HG03432 (cell line): ENCODE data around the gene WIZ.
A peak's percentile ranks its signal among the peaks of the same experiment; 100 is the strongest.
"Not testable (repeated sequence)": the region's sequence is repeated elsewhere in the genome, so short reads cannot be mapped to it uniquely, and the experiment has no call there.

Experiments
- ATAC-seq: cut with Tn5 transposase; IDR thresholded peaks from one replicate; pipeline ENCODE4 v1.9.1; 2021; ENCODE audit warnings: mild to moderate bottlenecking, moderate library complexity; ENCODE audit not compliant: unreplicated experiment

The WIZ gene

DNA sequence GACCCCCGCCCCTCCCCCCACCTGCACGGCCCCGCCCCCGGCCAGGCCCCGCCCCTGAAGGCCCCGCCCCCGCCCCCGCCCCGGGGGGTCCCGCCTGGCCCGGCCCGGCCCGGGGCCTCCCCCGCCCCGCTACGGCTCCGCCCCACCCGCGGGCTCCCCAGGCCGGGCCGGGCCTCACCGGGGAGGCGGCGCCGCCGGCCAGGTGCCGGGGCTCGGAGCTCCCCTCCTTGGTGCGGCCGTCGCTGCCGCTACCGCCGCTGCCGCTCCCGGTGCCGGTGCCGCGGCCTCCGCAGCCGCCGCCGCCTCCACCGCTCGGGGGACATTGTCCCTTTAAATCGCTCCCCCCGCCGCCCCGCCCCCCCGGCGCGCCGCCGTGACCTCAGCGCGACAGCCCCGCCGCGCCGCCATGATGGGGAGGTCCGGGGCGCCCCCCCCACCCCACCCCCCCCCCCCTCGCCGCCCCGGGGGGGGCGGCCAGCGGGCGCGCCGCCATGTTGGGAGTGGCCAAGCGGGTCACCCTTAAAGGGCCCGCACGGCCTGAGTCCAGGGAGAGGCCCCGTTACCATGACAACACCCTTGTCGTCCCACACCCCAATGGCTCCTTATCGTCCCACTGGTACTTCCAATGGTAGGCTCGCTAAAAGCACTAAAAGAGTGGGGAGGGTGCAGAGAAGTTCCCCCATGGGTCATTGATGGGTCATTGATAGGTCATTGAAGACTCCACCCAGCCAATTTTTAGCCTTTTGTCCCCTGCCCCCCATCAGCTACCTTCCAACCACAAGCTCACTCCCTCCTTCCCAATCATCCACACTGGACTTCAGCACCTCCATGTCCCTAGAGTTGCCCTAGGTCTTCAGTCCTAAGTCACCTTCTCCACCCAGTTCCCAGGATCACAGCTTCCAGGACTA, at the start of gene WIZ:
Gene WIZ (minus strand): TSS at position 337 of the 908 bp plus-strand sequence. CDS start 1,649 bp downstream, outside the sequence.
- peak; percentile 59 for ATAC-seq

GRCh38 chr19:15498910-15499309, 49.2 kb upstream of the WIZ start:
- no peak for ATAC-seq

- no peak for ATAC-seq
These were observed 48.6 kb upstream of the WIZ start for GRCh38 chr19:15498156-15498858.

DNA sequence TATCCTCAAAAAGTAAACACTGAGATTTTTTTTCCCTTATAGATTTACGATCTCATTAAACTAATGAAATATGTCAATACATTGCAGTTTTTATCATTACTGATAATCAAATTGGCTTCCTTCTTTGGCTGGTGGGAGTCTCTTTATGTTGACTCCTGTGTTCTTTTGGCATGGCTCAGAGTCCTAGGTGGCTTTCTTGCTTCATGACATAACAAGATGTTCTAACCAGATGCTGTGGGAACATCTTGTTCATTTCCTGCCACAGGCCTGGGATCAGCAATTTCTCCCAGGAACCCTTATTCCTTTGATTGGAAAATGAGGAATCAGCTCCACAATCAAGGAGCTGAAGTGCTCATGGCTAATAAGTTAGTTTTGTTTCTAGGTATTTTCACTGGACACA, 45.4 kb upstream of the WIZ start:
- ATAC-seq, result no peak

DNA sequence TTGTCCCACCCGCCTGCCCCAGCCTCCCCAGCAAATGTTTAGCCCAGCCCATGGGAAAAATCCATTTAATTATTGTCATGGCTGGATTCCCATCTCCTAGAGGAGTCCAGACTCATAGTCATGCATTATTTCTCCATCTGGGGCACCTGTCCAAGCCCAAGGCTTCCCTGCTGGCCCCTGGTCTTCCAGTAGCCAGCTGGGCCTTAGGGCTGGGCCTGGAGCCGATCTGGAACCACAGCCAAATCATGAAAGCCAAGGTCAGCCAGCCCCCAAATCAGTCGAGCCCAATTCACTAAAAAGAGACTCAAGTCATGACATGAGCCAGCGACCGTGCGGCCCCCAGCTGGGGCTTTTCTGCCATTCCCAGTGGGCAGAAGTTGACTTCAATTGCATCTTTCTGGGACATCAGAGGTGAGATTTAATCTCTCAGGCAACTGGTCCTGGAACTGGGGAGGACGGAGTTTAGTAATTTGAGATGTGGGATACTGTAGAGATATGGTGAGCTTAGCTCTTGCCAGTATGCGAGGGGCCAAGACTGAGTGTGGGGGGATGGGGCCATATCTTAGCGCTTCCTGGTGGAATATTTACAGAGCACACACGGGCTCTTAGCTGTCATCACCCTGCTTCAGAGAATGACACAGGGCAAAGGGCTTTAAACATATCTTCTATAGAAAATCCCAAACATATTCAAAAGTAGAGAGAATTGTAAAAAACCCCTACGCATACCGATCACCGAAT, 38.9 kb upstream of the WIZ start:
- no peak for ATAC-seq

- ATAC-seq, result no peak
These were observed 37.3 kb upstream of the WIZ start for GRCh38 chr19:15487038-15487437.

GRCh38 chr19:15485768-15486167, 36.0 kb upstream of the WIZ start:
- not testable (repeated sequence) for ATAC-seq

GRCh38 chr19:15480996-15481395, 31.2 kb upstream of the WIZ start:
- not testable (repeated sequence) for ATAC-seq

GRCh38 chr19:15479391-15480345, 29.9 kb upstream of the WIZ start, which contains the start of gene PGLYRP2:
TSS of gene PGLYRP2 (minus strand) at chr19:15479501. CDS start at chr19:15479371, 130 bp downstream.
- ATAC-seq, result no peak

DNA sequence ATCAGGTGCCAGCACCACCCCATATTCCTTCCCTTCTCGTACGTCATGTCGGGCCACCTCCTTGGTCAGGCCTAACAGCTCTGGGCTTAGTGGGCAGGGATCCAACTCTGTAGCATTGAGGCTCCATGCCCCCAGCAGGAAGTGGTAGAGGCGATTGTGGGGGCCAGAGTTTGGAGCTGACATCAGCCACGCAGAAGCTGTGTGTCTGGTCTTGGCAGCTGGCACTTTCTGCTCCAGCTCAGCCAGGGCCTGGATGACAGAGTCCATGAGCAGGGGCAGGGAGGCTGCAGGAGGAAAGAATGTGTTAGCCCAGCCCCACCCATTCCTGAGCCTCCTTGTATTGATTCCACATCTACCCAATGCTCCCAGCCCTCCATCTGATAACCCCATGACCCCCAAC, 26.6 kb upstream of the WIZ start:
- ATAC-seq, result no peak

- ATAC-seq, result no peak
These were observed 25.9 kb upstream of the WIZ start for GRCh38 chr19:15475611-15476010.

GRCh38 chr19:15475169-15475568, 25.4 kb upstream of the WIZ start:
- no peak for ATAC-seq

- not testable (repeated sequence) for ATAC-seq
These were observed 24.1 kb upstream of the WIZ start for GRCh38 chr19:15473821-15474220.

- ATAC-seq, result no peak
These were observed 21.9 kb upstream of the WIZ start for GRCh38 chr19:15471639-15472101.

GRCh38 chr19:15469513-15470297, 19.9 kb upstream of the WIZ start:
- no peak for ATAC-seq

DNA sequence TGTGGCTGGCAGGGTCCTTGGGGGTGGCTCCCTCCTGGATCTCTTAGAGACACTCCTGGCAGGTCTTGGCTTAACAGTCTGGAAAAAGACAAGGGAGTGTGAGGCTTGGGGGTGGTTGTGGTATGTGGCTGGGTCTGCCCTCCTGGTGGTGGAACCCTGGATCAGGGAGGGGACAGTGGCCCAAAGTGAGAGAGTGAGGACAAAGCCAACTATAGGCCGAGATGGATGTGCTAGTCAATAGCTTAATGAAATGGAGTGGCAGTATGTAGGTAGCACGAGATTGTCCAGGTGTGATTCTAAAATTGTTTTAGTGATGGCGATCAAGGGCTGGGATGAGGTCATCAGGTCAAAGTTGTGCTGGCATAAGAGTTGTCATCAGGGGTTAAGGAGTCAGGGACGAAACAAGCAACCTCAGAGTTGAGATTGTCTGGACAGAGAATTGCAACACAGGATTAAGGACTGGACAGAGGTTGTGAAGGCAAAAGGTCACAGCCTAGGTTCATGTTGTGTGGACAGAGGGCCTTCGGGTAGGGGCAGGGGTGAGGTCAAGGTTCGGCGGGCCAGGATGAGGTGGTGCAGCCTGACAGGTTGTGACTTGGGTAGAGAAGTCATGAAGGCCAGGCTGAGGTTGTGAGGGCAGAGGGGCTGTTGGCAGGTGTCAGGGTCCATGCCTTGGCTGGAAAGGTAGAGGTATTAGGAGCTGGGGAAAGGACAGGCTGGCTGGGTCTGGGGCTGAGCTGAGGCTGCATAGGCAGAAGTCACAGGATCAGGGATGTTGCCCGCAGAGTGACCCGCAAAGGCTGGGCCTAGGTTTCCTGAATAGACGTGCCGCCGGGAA, 19.1 kb upstream of the WIZ start:
- ATAC-seq, result no peak

DNA sequence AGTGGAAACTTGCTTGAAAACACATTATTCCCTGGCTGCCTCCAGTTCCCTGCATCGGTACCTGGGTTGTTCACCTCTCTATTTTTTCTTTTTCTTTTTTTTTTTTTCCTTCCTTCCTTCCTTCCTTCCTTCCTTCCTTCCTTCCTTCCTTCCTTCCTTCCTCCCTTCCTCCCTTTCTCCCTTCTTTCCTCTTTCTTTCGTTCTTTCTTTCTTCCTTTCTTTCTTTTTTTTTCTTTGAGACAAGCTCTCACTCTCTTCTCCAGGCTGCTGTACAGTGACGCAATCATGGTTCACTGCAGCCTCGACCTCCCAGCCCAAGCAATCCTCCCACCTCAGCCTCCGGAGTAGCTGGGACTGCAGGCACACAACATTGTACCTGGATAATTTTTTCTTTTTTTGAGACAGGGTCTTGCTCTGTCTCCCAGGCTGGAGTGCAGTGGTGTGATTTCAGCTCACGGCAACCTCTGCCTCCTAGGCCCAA, 18.0 kb upstream of the WIZ start:
- ATAC-seq, result no peak
